Measurements from ENCODE around the gene ATXN7L1.

Gene ATXN7L1

DNA sequence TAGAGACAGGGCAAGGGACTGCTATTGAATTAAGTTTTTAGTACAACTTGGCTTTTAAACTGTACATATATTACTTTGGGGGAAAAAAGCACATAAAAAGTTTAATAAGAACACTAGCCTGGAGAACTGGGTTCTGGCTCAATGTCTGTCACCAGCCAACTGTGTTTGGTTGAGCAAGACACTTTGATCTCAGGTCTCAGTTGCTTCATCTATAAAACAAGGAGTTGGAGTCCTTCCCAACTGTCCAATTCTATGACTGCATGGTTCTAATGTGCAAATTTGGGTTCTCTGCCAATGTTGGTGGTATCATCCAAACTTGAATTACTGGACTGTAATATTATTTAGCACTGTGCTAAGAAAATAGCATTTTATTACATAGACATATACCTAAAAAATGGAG is 50.3 kb downstream of the ATXN7L1 start:
- DNase-seq, result no peak

DNA sequence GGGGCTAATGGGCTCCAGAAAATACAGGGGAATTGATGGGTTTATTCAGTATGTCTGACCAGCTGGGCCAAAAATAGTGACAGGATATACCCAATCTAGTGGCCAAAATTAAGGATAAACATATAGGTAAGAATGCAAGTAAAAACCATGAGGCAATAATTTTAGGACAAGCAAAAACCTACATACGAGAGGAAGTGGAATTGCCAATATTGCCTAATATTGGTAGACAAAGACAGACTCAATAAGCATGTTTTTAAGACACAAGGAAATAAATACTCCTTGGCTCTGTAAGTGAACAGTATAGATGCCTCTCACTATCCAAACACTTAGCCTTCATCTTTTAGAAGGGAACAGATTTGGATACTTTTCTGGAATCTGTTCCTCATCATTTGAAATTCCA is 51.0 kb downstream of the ATXN7L1 start:
- no peak for DNase-seq

- DNase-seq, result no peak
Measured at GRCh38 chr7:105822806-105823205, 53.6 kb downstream of the ATXN7L1 start.

DNA sequence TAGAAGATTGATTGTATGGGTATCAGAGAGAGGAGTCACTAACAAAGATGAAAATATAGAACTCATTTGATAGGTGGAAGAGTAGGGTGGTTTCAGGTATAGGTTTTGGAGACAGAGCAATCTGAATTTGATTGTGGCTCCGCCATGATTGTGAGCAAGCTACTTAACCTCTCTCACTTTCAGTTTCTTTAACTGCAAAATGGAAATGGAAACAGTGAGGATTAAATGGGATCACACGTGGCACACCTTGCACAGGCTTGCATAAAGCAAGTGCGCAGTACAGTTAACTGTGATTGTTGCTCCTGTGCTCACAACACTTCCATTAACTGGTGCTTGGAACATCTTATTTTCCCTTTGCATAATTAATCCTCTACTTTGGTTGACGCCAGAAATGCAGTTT is 54.9 kb downstream of the ATXN7L1 start:
- no peak for DNase-seq

DNA sequence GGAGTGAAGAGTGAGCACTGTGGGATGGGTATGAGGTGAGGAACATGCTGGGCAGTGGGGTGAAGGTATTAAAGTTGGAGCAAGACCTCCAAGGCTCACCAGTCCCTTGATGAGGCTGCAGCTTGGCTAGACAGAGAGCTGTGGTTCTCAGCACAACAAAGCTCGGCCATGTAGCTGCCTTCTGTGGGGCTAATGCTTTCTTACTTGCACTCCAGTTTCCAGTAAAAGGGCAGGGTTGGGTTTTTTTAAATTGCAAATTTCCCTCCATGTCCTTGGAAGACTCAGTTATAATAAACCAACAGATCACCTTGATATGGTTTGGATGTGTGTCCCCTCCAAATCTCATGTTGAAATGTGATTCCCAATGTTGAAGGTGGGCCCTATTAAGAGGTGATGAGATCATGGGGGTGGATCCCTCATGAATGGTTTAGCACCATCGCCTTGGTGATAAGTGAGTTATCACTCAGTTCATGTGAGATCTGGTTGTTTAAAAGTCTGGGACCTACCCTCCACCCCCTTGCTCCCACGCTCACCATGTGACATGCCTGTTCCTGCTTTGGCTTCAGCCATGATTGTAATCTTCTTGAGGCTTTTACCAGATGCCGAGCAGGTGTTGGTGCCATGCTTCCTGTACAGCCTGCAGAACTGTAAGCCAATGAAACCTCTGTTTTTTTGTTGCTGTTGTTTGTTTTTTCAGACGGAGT is 55.9 kb downstream of the ATXN7L1 start:
- no peak for DNase-seq

- no peak for DNase-seq
Measured at GRCh38 chr7:105819559-105819958, 56.8 kb downstream of the ATXN7L1 start.

GRCh38 chr7:105816954-105817615 is 59.3 kb downstream of the ATXN7L1 start:
- DNase-seq, result no peak

DNA sequence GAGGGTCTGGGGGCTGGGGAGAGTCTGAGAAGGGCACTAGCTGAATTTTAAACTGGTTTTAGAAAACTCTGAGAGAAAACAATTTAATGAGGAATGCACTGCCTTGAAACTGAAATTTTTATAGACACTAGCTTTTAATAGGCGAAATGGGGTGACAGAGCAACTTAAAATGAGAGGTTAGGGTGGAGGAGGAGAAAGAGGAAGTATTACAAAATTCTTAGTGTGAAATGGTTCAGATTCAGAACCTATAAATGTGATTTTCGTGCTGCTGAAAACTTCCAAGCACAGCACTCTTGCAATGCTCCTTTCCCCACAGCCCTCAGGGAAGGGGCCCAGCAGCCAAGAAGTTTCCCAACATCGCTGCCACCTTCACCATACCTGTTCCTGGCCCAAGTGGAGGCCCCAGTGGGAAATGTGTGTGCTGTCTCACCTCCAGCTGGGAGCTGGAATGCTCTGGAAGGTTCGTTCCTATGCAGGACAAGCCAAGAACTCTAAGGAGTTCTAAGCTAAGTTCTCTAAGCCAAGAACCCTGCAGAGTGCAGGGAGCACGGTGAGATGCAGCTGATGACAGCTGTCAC is 60.0 kb downstream of the ATXN7L1 start:
- no peak for DNase-seq

GRCh38 chr7:105815576-105815975 is 60.8 kb downstream of the ATXN7L1 start:
- no peak for DNase-seq

GRCh38 chr7:105814481-105814880 is 61.9 kb downstream of the ATXN7L1 start:
- DNase-seq, result no peak

- DNase-seq, result no peak
Measured at GRCh38 chr7:105811189-105811847, 65.1 kb downstream of the ATXN7L1 start.

- peak; percentile 55 for DNase-seq
Measured at GRCh38 chr7:105810556-105810955, 65.8 kb downstream of the ATXN7L1 start.

GRCh38 chr7:105808703-105809590 is 67.5 kb downstream of the ATXN7L1 start:
- DNase-seq, result peak; percentile 87

DNA sequence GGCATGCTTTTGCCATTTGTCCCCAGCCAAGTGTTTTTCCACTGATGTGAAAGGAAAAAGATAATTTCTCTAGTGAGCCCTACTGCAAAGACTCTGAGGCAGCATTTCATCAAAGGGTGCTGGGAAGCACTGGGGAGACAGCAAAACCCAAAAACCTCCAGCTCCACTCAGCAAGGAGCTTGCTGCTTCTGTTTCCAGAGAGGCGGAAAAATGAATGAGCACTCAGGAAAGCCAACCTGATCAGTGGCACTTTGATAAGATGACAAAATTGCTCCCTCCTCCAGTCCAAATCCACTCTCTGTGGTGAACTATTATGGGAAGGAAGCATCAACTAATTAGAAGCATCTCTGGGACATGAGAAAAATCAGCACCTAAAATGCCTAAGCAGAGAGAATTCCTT is 68.2 kb downstream of the ATXN7L1 start:
- DNase-seq, result no peak

GRCh38 chr7:105807448-105807762 is 69.0 kb downstream of the ATXN7L1 start:
- no peak for DNase-seq

DNA sequence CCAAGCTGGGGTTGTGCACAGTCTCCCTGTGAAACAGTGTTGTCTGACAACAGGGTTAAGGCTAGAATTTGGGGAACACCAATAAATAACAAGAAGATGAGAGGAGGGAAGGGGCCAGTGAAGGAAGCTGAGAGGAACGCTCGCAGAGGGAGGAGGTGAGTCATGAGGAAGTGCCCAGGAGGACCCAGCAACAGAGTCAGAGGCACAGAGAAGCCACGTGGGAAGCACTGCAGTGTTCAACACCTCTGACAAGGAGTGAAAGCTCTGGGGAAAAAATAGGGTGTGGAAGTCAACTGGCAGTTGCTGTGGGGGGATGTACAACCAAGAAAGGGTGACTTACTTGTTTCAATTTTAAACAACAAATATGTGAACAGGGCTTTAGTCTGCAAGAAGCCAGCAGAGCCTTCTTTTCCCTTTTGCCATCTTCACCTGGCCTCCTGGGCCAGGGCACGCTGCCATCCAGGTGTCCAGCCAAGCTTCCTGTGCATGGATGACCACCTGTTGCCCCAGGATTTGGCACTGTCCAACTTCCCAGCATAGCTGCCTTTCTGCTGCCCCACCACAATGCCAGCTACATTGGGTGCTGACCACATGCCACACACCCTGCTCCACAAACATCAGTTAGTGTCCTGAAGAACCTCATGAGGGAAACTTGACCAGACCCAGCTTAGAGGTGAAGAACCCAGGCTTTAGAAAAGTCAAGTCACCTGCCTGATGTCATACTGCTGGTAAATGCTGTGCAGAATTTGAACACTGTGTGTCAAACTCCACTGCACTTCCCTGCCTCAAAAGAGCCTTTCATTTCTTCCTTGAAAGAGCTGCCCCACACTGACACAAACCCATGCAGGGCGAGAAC is 69.6 kb downstream of the ATXN7L1 start:
- DNase-seq, result peak; percentile 75

DNA sequence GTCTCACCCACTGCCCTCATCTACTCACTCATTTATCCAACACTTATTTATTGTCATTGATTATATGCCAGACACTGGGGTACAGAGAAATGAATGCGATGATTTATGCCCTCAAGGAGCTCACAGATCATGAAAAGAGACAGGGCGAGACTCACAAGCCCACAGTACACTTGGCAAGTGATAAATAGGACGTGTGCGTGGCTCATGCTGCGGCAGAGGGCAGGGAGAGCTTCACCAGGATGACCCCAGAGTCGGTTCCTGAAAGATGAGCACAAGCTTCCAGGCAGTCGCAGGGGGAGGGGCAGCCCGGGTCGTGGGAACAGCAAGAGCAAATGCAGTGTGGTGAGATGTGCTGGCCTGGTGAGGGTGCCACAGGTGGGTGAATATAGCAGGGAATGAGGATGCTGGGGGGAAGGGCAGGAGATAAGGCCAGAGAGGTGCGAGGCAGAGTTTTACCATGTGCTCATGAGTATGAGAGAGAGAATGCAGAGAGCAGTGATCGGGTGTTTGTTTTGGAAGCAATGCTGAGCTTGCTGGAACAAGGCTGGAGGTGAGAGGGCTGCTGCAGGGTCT is 70.9 kb downstream of the ATXN7L1 start:
- DNase-seq, result no peak

DNA sequence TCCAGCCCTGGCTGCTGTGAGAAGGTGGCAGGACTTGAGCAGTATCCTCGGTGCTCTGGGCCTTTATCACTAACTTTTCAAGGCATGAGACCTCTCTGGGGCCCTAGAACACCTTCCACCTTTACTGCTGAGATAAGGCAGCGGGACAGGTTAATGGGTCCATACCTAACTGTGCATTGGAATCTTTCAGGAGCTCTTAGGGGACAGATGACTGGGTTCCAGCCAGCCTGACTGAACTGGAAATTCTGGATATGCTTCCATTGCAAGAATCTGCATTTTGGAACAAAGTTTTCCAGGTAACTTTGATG is 73.0 kb downstream of the ATXN7L1 start:
- DNase-seq, result no peak

DNA sequence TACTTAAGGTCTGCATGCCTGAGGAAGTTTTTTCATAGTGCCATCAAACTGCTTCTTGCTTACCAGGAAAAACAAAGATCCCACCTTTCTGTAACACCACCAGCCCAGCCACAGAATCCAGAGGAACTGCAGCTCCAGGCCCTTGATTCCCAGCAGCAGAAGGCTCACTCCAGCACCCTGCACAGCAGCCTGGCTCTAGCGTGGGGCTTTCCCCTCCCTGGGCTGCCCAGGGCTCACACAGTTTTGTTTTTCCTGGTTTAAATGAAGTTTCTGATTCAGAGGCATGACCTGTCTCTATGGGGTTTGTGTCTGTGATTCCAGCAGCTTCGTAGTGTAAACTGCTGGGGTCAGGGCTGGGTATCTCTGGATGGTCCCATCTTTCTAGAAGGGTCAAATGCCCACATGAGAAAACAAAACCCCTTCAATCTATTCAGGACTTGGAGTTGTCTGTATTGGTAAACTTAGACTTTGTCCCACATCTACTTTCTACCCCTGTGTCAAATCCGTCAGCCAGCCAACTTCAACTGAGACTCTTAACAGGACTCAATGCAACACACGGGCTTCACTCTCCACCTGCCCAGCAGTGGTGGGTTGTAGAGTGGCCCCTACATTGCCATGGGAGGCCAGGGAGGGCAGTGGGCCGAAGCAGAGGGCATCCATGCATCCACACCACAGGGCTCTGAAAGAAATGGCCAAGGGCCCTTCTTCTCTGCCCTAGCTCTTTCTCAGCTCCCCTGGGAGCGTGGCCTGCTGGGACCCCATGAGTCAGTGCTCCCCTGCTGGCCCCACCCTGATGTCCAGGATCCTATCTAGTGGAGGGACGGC is 73.6 kb downstream of the ATXN7L1 start:
- DNase-seq, result no peak

DNA sequence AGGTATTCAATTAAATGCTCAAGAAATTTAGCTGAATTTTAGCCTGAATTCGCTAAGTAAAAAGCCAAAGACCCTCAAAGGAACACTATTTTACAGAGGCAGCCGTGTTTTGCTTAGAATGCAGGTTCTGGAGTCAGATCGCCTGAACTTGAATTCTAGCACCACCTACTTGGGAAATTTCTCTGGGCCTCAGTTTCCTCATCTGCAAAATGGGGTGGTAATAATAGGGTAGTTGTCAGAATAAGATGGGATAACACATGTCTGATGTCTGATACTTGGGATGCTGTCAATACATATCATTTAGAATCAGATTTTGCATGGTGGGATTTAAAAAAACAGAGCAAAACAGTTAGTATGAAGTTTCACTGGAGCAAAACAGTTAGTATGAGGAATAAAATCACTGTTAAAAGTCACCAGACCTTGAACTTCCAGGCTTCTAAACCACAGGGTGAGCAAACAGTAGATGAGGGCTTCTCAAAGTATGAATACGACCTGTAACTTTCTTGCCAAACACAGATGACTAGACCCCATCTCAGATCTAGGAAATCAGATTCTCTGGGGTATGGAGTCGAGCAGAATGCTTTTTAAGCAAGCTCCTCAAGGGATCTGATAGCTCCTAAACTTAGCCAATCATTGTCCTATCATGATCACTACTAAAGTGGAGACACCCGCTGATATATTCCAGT is 75.4 kb downstream of the ATXN7L1 start:
- no peak for DNase-seq

Measured in stimulated activated CD8-positive, alpha-beta memory T cell treated with anti-CD3 and anti-CD28 coated beads, Interleukin-4, amount 100 ng/mL, for 48 hours (primary cell).